Measurements from ENCODE around the gene SNRPB.
A peak's percentile ranks its signal among the peaks of the same experiment; 100 is the strongest.

SNRPB gene

DNA sequence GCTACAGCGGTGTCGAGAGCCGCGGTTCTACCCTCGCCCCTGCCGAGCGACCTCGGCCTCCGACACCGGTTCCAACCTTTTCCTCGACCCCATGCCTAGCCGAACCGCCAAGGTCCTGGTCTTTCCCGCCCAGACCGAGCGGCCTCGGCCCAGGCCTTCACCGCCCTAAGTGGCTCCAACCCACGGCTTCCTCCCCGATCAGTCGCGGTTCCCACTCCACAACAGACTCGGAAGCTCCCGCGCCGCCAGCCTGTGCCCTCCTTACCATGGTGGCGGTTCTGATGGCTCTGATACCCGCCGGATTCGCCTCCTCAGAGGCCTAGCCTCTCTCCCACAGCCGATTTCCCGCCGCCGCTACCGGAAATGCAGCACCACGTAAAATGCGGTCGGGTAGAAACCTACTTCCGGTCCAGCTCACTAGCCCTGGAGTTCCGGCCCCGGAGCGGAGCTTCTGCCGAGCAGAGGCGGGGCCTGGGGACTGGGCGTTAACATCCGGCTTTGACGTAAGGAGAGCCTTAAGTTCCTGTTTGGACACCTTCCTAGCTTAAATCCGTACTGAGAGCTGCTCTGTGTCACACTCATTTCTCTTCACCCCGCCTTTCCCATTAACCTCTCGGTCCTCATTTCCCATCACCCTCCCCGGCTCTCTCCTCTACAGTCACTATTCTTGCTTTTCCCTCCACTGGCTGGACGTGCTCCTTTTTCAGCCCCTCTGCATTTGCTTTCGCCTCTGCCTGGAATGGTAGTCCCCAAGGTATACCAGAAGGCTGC is at the start of gene SNRPB:
Gene SNRPB, minus strand, starts transcription at position 367 of the 771 bp plus-strand sequence. Its CDS starts 99 bp downstream, at position 268.
- Histone ChIP-seq H3K9me3 (ENCODE audit: low read depth, low read length) (no peaks in the 10 kb centered on the region), H3K4me3 (peak within 1 kb of the TSS; percentile 87), H3K27ac (peak within 1 kb of the TSS; percentile 96), H3K9ac (ENCODE audit: insufficient read length) (peak within 1 kb of the TSS; percentile 100), H3K36me3 (ENCODE audit: insufficient read depth, low read length) (peaks cover 40% of the 10 kb centered on the region)
- TF ChIP-seq FOXP2 (optimal IDR thresholded peaks at IDR 0.05; ENCODE audit: control extremely low read depth, extremely low read length, insufficient read depth) (peak; percentile 97), EZH2 (IDR thresholded peaks at IDR 0.05) (no peak), POLR2AphosphoS5 (IDR thresholded peaks at IDR 0.05; ENCODE audit: borderline replicate concordance, low read depth, low read length) (peak; percentile 99)
- peak; percentile 97 for DNase-seq (ENCODE audit: low read depth, low spot score)

DNA sequence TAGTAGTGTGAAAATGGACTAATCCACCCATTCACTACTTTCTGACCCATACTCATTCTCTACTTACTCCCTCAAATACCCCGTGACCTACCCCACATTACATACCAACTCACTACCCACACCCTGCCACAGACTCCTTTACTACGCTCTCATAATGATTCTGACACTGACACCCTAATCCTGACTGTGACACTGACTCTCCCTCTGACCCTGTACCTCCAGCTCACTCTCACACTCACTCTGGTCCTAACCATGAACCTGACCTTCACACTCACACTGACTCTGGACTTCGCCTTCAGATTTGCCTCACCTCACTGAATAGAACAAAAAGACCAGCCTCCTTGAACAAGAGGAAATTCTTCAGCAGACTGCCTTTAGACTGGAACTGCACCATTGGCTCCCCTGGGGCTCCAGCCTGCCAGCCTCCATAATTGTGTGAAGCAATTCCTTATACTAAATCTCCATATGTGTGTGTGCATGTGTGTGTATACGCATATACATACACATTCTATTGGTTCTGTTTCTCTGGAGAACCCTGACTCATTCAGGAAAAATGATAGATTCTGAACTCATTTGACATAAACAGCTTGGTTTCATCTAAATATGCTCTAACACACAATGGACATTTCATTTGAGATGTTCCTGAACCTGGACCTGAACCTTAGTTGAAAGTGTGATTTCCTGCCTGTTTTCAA is 48.7 kb upstream of the SNRPB start:
- Histone ChIP-seq H3K27ac (peak overlapping the region; percentile 5; the same call in 1 of the 2 replicates), H3K9ac (ENCODE audit: insufficient read length) (no peak overlapping the region), H3K9me3 (ENCODE audit: low read depth, low read length) (no peaks in the 10 kb centered on the region), H3K4me3 (no peak overlapping the region), H3K36me3 (ENCODE audit: insufficient read depth, low read length) (no peaks in the 10 kb centered on the region)
- DNase-seq (ENCODE audit: low read depth, low spot score): no peak
- TF ChIP-seq EZH2 (IDR thresholded peaks at IDR 0.05): no peak
- no peak for TF ChIP-seq POLR2AphosphoS5 (IDR thresholded peaks at IDR 0.05; ENCODE audit: borderline replicate concordance, low read depth, low read length)
- TF ChIP-seq FOXP2 (optimal IDR thresholded peaks at IDR 0.05; ENCODE audit: control extremely low read depth, extremely low read length, insufficient read depth): no peak

DNA sequence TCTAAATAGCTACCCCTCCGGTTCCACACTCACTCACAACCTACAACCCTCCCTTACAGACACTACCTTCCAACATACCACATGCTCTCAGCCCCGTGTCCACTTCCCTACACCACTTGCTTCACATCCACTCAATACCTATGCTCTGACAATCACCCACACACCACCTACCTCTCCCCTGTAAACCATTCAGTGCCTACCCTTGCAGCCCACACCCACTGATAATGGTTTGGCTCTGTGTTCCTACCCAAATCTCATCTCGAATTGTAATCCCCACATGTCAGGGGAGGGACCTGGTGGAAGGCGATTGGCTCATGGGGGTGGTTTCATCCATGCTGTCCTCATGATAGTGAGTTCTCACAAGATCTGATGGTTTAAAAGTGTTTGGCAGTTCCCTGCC is 48.0 kb upstream of the SNRPB start:
- TF ChIP-seq POLR2AphosphoS5 (IDR thresholded peaks at IDR 0.05; ENCODE audit: borderline replicate concordance, low read depth, low read length): no peak
- no peak for TF ChIP-seq EZH2 (IDR thresholded peaks at IDR 0.05)
- no peak for TF ChIP-seq FOXP2 (optimal IDR thresholded peaks at IDR 0.05; ENCODE audit: control extremely low read depth, extremely low read length, insufficient read depth)
- H3K36me3 ChIP-seq (ENCODE audit: insufficient read depth, low read length): no peaks in the 10 kb centered on the region
- H3K9me3 ChIP-seq (ENCODE audit: low read depth, low read length): no peaks in the 10 kb centered on the region
- no peak overlapping the region for H3K27ac ChIP-seq
- no peak overlapping the region for H3K9ac ChIP-seq (ENCODE audit: insufficient read length)
- H3K4me3 ChIP-seq: no peak overlapping the region
- no peak for DNase-seq (ENCODE audit: low read depth, low spot score)

DNA sequence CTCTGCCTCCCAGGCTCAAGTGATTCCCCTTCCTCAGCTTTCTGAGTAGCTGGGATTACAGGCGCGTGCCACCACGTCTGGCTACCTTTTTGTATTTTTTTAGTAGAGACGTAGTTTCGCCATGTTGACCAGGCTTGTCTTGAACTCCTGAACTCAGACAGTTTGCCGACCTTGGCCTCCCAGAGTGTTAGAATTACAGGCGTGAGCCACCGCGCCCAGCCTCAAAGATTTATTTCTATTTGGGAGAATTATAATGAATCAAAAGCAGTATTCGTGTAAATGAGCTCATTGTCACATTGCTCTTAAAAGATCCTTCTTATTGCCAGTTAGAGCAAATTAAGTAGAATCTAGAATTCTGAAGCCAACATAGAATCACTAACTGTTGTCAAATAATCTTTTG is 47.5 kb upstream of the SNRPB start:
- no peak for DNase-seq (ENCODE audit: low read depth, low spot score)
- TF ChIP-seq EZH2 (IDR thresholded peaks at IDR 0.05) (no peak), POLR2AphosphoS5 (IDR thresholded peaks at IDR 0.05; ENCODE audit: borderline replicate concordance, low read depth, low read length) (no peak), FOXP2 (optimal IDR thresholded peaks at IDR 0.05; ENCODE audit: control extremely low read depth, extremely low read length, insufficient read depth) (no peak)
- no peak overlapping the region for H3K27ac ChIP-seq
- no peak overlapping the region for H3K9ac ChIP-seq (ENCODE audit: insufficient read length)
- H3K36me3 ChIP-seq (ENCODE audit: insufficient read depth, low read length): no peaks in the 10 kb centered on the region
- H3K4me3 ChIP-seq: no peak overlapping the region
- H3K9me3 ChIP-seq (ENCODE audit: low read depth, low read length): no peaks in the 10 kb centered on the region

DNA sequence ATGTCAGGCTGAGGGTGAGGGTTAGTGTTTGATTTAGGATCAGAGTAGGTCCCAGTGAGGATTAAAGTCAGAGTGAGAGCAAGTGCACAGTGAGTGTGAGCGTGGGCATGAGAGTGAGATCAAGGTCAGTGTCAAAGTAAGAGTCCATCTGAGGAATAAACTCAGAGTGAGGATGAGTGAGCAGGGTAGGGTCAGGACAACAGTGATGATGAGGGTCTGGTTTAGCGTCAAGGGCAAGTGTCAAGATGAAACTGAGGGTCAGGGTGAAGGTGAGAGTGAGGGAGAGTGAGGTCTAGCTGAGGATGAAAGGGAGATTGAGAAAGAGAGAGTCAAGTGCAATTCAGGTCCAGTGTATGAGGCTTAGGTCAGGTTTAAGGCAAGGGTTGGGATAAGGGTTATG is 45.8 kb upstream of the SNRPB start:
- Histone ChIP-seq H3K9me3 (ENCODE audit: low read depth, low read length) (no peaks in the 10 kb centered on the region), H3K9ac (ENCODE audit: insufficient read length) (no peak overlapping the region), H3K4me3 (no peak overlapping the region), H3K36me3 (ENCODE audit: insufficient read depth, low read length) (no peaks in the 10 kb centered on the region), H3K27ac (no peak overlapping the region)
- no peak for DNase-seq (ENCODE audit: low read depth, low spot score)
- TF ChIP-seq FOXP2 (optimal IDR thresholded peaks at IDR 0.05; ENCODE audit: control extremely low read depth, extremely low read length, insufficient read depth) (no peak), POLR2AphosphoS5 (IDR thresholded peaks at IDR 0.05; ENCODE audit: borderline replicate concordance, low read depth, low read length) (no peak), EZH2 (IDR thresholded peaks at IDR 0.05) (no peak)

DNA sequence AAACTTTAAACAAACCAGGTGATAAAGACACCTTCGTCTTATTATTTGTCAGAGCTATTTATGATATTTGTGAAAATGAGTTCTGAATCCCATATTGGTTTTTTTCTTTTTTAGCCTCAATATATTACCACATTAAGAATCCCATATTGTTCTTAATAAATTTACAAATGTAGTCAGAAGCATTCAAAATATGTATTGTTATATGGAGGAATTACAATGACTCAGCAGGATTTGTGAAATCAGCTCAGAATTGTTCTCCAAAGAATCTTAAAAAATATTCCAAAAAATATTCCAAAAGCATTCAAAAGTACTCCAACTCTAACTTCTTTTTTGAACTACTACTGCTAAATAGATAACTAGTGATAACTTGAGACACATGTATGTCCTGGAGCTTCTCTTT is 44.6 kb upstream of the SNRPB start:
- H3K9me3 ChIP-seq (ENCODE audit: low read depth, low read length): no peaks in the 10 kb centered on the region
- H3K4me3 ChIP-seq: no peak overlapping the region
- H3K27ac ChIP-seq: 0 out of 2 replicates have a peak overlapping the region, but pooled peaks have one; percentile 3
- H3K9ac ChIP-seq (ENCODE audit: insufficient read length): no peak overlapping the region
- DNase-seq (ENCODE audit: low read depth, low spot score): no peak
- no peaks in the 10 kb centered on the region for H3K36me3 ChIP-seq (ENCODE audit: insufficient read depth, low read length)
- TF ChIP-seq POLR2AphosphoS5 (IDR thresholded peaks at IDR 0.05; ENCODE audit: borderline replicate concordance, low read depth, low read length): no peak
- no peak for TF ChIP-seq EZH2 (IDR thresholded peaks at IDR 0.05)
- no peak for TF ChIP-seq FOXP2 (optimal IDR thresholded peaks at IDR 0.05; ENCODE audit: control extremely low read depth, extremely low read length, insufficient read depth)

DNA sequence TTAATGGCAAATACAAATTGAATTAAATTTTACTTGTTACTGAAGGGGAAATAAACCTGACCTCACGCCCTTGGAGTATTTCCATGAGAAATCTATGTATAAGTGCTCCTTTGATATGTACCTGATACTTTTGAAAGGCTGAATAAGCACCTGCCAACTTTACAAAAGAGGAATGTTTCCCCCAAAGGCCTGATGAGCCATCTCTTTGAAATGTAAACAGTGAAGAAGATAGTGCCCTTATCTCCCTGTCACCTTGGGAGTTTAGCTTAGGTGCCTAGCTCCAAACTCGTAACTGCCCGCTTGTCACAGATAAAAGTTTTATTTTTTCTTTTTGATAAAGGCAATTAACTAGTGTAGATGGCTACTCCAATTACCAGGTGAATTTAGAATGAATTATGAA is 39.2 kb upstream of the SNRPB start:
- TF ChIP-seq EZH2 (IDR thresholded peaks at IDR 0.05) (no peak), POLR2AphosphoS5 (IDR thresholded peaks at IDR 0.05; ENCODE audit: borderline replicate concordance, low read depth, low read length) (no peak), FOXP2 (optimal IDR thresholded peaks at IDR 0.05; ENCODE audit: control extremely low read depth, extremely low read length, insufficient read depth) (no peak)
- Histone ChIP-seq H3K36me3 (ENCODE audit: insufficient read depth, low read length) (no peaks in the 10 kb centered on the region), H3K9ac (ENCODE audit: insufficient read length) (peak overlapping the region; percentile 95), H3K9me3 (ENCODE audit: low read depth, low read length) (no peaks in the 10 kb centered on the region), H3K4me3 (peak overlapping the region; percentile 98), H3K27ac (no peak overlapping the region)
- DNase-seq (ENCODE audit: low read depth, low spot score): no peak

DNA sequence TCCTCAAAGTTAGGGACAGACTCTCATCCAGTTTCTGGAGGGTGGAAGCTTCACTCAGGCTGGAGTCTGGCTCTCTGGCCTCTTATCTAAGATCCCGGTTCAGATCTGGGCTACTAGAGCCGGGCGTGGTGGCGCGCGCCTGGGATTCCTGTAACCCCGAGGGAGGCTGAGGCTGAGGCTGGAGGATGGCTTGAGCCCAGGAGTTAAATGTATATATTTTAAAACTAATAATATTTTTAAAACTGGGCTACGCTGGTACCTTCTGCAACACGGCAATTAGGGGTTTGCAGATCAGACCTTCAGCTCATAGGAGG is 38.8 kb upstream of the SNRPB start:
- Histone ChIP-seq H3K27ac (no peak overlapping the region), H3K4me3 (peak overlapping the region; percentile 98), H3K36me3 (ENCODE audit: insufficient read depth, low read length) (no peaks in the 10 kb centered on the region), H3K9me3 (ENCODE audit: low read depth, low read length) (no peaks in the 10 kb centered on the region), H3K9ac (ENCODE audit: insufficient read length) (peak overlapping the region; percentile 95)
- DNase-seq (ENCODE audit: low read depth, low spot score): no peak
- TF ChIP-seq EZH2 (IDR thresholded peaks at IDR 0.05) (no peak), POLR2AphosphoS5 (IDR thresholded peaks at IDR 0.05; ENCODE audit: borderline replicate concordance, low read depth, low read length) (no peak), FOXP2 (optimal IDR thresholded peaks at IDR 0.05; ENCODE audit: control extremely low read depth, extremely low read length, insufficient read depth) (no peak)
